Adrenal gland (tissue), 12 donors: Measurements from ENCODE around the gene GYPC. TPM values are rescaled to one million over a fixed set of nuclear protein-coding genes. Genes with fewer than 3 reads are reported as not detected.

Experiments
- DNase-seq, 7 donors: peaks; one replicate each; pipeline ENCODE4 v3.0.0-alpha.2; 2019 to 2020
- H3K27ac ChIP-seq, 5 donors: fragments of 200-600 bp; sonication (generic) in 4 of 5; 1 replicate in 3 of 5; 2 replicates in 2 of 5; pipeline versions ENCODE4 v1.5.1 to v1.8.0; 2016 to 2020; ENCODE audit warnings: mild to moderate bottlenecking in 1 of 5
- H3K27me3 ChIP-seq: fragments of 200-600 bp; 2 replicates; pipeline ENCODE4 v1.8.0; 2021
- H3K36me3 ChIP-seq, 2 donors: fragments of 200-600 bp; replicated peaks in 1 of 2; 1 replicate in 1 of 2; 2 replicates in 1 of 2; pipeline versions ENCODE4 v1.5.1 to v1.8.0; 2018 to 2022
- H3K4me1 ChIP-seq, 2 donors: fragments of 200-600 bp; replicated peaks in 1 of 2; 1 replicate in 1 of 2; 2 replicates in 1 of 2; pipeline versions ENCODE4 v1.5.1 to v1.8.0; 2018 to 2021
- H3K4me3 ChIP-seq, 4 donors: fragments of 200-600 bp; sonication (generic) in 3 of 4; one replicate each; pipeline ENCODE4 v1.5.1; 2016 to 2018
- H3K9me3 ChIP-seq, 3 donors: fragments of 200-600 bp; sonication (generic) in 1 of 3; replicated peaks in 1 of 3; 1 replicate in 2 of 3; 2 replicates in 1 of 3; pipeline versions ENCODE4 v1.5.1 to v1.8.0; 2016 to 2021
- CTCF ChIP-seq, 6 experiments: fragments of 450-650 bp in 4 of 6; fragments of 200-600 bp in 2 of 6; sonication (generic) in 1 of 6; IDR thresholded peaks; 1 replicate in 5 of 6; 2 replicates in 1 of 6; pipeline versions ENCODE4 v1.5.1 to v1.8.0; 2016 to 2021; ENCODE audit warnings: antibody characterized with exemption in 6 of 6, mild to moderate bottlenecking in 2 of 6, moderate library complexity in 1 of 6
- POLR2A ChIP-seq, 2 donors: fragments of 450-650 bp; IDR thresholded peaks; one replicate each; pipeline ENCODE4 v1.6.1; 2017; ENCODE audit warnings: antibody characterized with exemption in 2 of 2, mild to moderate bottlenecking in 2 of 2, moderate library complexity in 1 of 2
- WGBS, 4 donors: extraction: QIAGEN DNeasy Blood & Tissue Kit in 2 of 4; methylation state at CpG; one replicate each; pipeline versions ENCODE4 v1.1.5 to v1.1.7; 2013 to 2017; 5-methylcytosine and 5-hydroxymethylcytosine counted together
- intact Hi-C, 2 donors: fragments of 100-400 bp; cut with DNase I; formaldehyde crosslinking; loops; one replicate each; pipeline versions ENCODE4 v1.14.1 to v1.15.0; 2022 to 2023
- polyA plus RNA-seq, 3 donors: library from polyadenylated mRNA; stranded (reverse); fragments of 200-250 nt in 2 of 3; fragments of 350-450 nt in 1 of 3; fragmentation: Illumina TruSeq in 1 of 3; extraction: RNeasy Lipid Tissue Mini Kit (QIAGEN cat#74804) in 1 of 3; gene quantifications; one replicate each; pipeline ENCODE4 v1.2.3, GENCODE V29; 2013 to 2014
- total RNA-seq, 9 donors: library from RNA; depleted of rRNA in 4 of 9; stranded (reverse); fragments of >200 nt in 4 of 9; fragments of 120-200 nt in 1 of 9; fragmentation: NEBNext Ultra II Directional in 1 of 9; extraction: Animal tissue kit (Norgen Biotek cat#: 25700) in 1 of 9; gene quantifications; one replicate each; pipeline versions ENCODE4 v1.1.0 to v1.2.4, GENCODE V29; 2013 to 2023
- donor health status: healthy with polysubstance abuse.
- donor health status: Bipolar disorder and iron deficiency.
- donor health status: DM: yes; HTN: yes; CAD: no.
- donor health status: DM: no; HTN: no; CAD: no.
- donor health status: DM: no; HTN: no; CAD: no.
- donor health status: DM: yes; HTN: yes; CAD: no.

Gene GYPC
- total and polyA plus RNA-seq, 12 donors, result 84.3 to 225 (median 127) TPM

- WGBS, 4 donors, result 50 to 58% (median 54%) methylated on average over 2 of the region's 2 CpGs
- Histone ChIP-seq H3K4me1 (peaks cover 0 to 8% of the 10 kb centered on the region in 2 donors), H3K27ac (peak overlapping the region in 1 of 5 donors; percentile 21), H3K4me3 (no peak overlapping the region), H3K36me3 (peaks cover 0 to 26% of the 10 kb centered on the region in 2 donors), H3K9me3 (no peaks in the 10 kb centered on the region), H3K27me3 (no peaks in the 10 kb centered on the region)
- intact Hi-C loops, result no loop called here
- DNase-seq, result peak in 1 of 7 donors; percentile 24
- TF ChIP-seq POLR2A (IDR thresholded peaks at IDR 0.05) (no peak), CTCF (IDR thresholded peaks at IDR 0.05) (no peak)
Observed at GRCh38 chr2:126700677-126701076, 44.7 kb downstream of the GYPC start.

- peak in 1 of 7 donors; percentile 24 for DNase-seq
- intact Hi-C loops, result no loop called here
- Histone ChIP-seq H3K27me3 (no peaks in the 10 kb centered on the region), H3K27ac (no peak overlapping the region), H3K9me3 (no peaks in the 10 kb centered on the region), H3K36me3 (peaks cover 0 to under 1% of the 10 kb centered on the region in 2 donors), H3K4me3 (no peak overlapping the region), H3K4me1 (peaks cover 0 to 8% of the 10 kb centered on the region in 2 donors)
- 86 to 96% (median 92%) methylated on average over 7 of the region's 7 CpGs for WGBS, 4 donors
- TF ChIP-seq CTCF (IDR thresholded peaks at IDR 0.05) (no peak), POLR2A (IDR thresholded peaks at IDR 0.05) (no peak)
Observed at GRCh38 chr2:126703311-126703710, 47.4 kb downstream of the GYPC start.

GRCh38 chr2:126704434-126705160 lies 48.6 kb downstream of the GYPC start:
- Histone ChIP-seq H3K4me3 (no peak overlapping the region), H3K27ac (no peak overlapping the region), H3K27me3 (no peaks in the 10 kb centered on the region), H3K4me1 (peaks cover 0 to 8% of the 10 kb centered on the region in 2 donors), H3K36me3 (no peaks in the 10 kb centered on the region), H3K9me3 (no peaks in the 10 kb centered on the region)
- intact Hi-C loops, result no loop called here
- DNase-seq, result peak in 1 of 7 donors; percentile 13
- TF ChIP-seq POLR2A (IDR thresholded peaks at IDR 0.05) (no peak), CTCF (IDR thresholded peaks at IDR 0.05) (no peak)
- WGBS, 4 donors, result 82 to 100% (median 94%) methylated on average over 2 of the region's 2 CpGs

- TF ChIP-seq CTCF (IDR thresholded peaks at IDR 0.05), result no peak
- no peak for TF ChIP-seq POLR2A (IDR thresholded peaks at IDR 0.05)
- Histone ChIP-seq H3K36me3 (no peaks in the 10 kb centered on the region), H3K4me3 (no peak overlapping the region), H3K27me3 (no peaks in the 10 kb centered on the region), H3K9me3 (no peaks in the 10 kb centered on the region), H3K4me1 (no peaks in the 10 kb centered on the region), H3K27ac (no peak overlapping the region)
- intact Hi-C loops, result no loop called here
- WGBS, 4 donors, result 93 to 100% (median 100%) methylated on average over 1 of the region's 1 CpG; no CpG with 5 or more reads in 1 of the 4 donors
- peak in 1 of 7 donors; percentile 2 for DNase-seq
Observed at GRCh38 chr2:126707191-126707590, 51.2 kb downstream of the GYPC start.
